ENCODE measurements around the gene CDH18.

The CDH18 gene, protein sequence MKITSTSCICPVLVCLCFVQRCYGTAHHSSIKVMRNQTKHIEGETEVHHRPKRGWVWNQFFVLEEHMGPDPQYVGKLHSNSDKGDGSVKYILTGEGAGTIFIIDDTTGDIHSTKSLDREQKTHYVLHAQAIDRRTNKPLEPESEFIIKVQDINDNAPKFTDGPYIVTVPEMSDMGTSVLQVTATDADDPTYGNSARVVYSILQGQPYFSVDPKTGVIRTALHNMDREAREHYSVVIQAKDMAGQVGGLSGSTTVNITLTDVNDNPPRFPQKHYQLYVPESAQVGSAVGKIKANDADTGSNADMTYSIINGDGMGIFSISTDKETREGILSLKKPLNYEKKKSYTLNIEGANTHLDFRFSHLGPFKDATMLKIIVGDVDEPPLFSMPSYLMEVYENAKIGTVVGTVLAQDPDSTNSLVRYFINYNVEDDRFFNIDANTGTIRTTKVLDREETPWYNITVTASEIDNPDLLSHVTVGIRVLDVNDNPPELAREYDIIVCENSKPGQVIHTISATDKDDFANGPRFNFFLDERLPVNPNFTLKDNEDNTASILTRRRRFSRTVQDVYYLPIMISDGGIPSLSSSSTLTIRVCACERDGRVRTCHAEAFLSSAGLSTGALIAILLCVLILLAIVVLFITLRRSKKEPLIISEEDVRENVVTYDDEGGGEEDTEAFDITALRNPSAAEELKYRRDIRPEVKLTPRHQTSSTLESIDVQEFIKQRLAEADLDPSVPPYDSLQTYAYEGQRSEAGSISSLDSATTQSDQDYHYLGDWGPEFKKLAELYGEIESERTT

GRCh38 chr5:19987612-19988361 lies at the start of gene CDH18:
TSS of gene CDH18 (minus strand) at chr5:19988200. CDS start at chr5:19838986, 149,214 bp downstream.
- DNase-seq = peak; percentile 93

DNA sequence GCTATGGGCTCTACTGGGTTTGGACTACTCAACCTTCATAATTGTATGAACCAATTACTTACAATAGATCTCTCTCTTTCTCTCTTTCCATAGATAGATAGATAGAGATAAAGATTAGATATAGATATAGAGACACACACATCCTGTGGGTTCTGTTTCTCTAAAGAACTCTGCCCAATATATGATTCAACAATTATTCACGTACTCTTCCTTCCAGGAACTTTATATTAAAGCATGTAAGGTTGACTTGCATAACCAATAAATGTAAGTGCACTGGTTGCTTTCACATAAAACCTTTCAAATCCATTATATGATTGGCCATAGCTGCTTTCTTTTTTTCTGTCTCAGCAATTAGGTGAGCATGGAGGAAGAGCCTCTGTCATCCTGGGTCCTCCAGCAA lies 46.7 kb upstream of the CDH18 start:
- no peak for DNase-seq

- no peak for DNase-seq
Observed at GRCh38 chr5:20033881-20034280, 45.9 kb upstream of the CDH18 start.

GRCh38 chr5:20032896-20033295 lies 44.9 kb upstream of the CDH18 start:
- DNase-seq = no peak

DNA sequence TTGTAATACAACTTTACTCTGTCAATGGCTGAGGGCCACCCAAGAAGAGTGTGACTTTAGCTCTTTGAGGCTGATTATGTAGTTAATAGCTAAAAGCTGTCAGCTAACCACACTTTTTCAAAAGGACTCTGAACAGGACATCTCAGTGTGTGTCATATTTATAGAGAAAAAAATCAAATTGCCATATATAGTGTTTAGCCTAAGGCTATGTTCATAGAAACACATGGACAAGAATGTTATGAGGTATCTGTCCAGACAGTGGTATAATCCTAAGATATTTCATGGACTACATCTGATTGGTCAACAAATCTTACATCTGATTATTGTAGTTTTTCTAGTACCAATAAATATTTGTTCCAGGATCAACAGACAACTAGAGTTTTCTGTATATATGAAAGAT lies 42.1 kb upstream of the CDH18 start:
- no peak for DNase-seq

DNA sequence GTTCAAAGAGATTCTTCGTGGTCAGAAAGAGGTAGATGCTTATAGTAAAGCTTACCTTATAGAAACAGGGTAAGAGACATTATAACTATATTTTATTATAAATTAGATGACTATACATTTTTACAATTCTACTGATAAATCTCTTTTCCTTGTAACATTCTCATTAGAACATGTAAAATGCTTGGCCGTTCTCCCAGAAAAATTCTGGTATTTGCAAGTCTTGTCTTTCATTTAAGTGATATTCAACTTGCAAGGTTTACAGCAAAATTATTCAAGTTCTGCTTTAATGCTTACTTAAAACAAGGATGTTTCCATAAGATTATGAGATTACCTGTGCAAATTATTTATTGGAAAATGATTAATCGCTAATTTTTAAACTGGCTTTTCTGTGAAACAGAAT lies 41.3 kb upstream of the CDH18 start:
- no peak for DNase-seq

DNA sequence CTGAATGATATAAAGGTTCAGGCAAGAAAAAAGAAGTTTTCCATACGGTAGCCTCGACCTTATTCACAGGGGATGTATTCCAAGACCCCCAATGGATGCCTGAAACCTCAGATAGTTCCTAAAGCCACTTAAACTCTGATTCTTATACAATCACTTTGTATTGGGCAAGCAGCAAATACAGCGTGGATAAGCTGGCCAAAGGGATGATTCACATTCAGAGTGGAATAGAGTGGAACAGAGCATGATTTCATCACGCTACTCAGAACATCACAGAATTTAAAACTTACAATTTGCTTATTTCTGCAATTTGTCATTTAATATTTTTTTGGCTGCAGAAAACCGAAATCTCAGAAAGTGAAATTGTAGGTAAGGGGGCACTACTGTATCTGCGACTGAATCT lies 40.5 kb upstream of the CDH18 start:
- no peak for DNase-seq

- DNase-seq = no peak
Observed at GRCh38 chr5:20023686-20024180, 35.7 kb upstream of the CDH18 start.

- no peak for DNase-seq
Observed at GRCh38 chr5:20020247-20020646, 32.2 kb upstream of the CDH18 start.

DNA sequence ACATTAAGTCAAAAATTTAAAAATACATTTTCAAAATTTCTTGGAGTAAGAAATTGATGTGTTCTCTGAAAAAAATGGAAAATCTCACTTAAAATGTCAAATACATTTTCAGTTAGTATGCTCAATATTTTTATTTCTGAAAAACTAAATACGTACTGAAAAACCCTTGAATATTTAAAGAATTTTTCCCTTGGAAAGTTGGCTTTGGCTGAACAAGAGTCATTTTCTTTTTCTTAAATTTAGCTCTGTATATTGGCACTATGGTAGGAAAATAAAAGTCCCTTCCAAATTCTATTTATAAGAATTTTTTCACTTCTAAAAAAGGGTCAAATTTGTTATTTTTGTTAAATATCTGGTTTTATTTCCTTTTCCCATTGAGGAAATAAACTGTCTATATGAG lies 29.0 kb upstream of the CDH18 start:
- no peak for DNase-seq

DNA sequence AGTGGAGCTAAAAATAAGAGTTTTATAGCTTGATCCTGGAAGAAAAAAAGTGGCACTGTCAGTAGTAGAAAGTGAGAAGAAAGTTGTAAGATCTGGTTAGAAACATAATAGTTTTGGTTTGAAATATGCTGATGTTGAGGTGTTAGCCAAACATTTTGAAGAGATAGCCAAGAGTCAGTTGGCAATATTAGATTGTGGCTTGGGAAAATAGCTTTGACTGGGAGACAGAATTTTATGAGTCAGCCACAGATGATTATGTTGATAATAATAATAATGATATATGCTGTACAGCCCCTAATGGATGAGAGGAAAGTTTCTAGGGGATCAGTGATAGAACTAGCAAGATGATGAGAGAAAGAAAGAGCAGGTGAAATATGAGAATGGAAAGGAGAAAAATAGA lies 12.4 kb upstream of the CDH18 start:
- no peak for DNase-seq

- DNase-seq = peak; percentile 57
Observed at GRCh38 chr5:19988457-19988856, 457 bp upstream of the CDH18 start.

DNA sequence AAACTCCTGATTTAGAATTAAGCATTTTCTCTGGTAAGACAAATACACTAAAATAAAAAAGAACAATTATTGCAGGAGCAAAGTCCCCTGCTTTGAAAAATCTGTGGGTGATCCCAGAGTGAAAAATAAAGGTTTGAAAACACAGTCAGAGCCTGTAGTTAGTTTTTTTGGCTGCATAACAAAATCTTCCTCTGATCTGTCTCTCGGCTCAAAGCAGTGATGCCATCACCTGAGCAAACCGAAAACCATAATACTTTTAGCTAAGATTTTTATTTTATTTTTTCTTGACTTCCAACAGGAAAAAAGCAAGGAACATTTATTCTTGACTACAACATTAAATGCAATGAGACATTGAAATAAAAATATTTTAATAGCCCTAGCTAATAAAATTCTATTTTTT lies 1.2 kb downstream of the CDH18 start:
- DNase-seq = no peak

- DNase-seq = peak; percentile 30
Observed at GRCh38 chr5:19986031-19986619, 1.9 kb downstream of the CDH18 start.

- no peak for DNase-seq
Observed at GRCh38 chr5:19978476-19978875, 9.5 kb downstream of the CDH18 start.

GRCh38 chr5:19977099-19977498 lies 10.9 kb downstream of the CDH18 start:
- DNase-seq = no peak

- no peak for DNase-seq
Observed at GRCh38 chr5:19975795-19976194, 12.2 kb downstream of the CDH18 start.

GRCh38 chr5:19960451-19960850 lies 27.5 kb downstream of the CDH18 start:
- no peak for DNase-seq

GRCh38 chr5:19959830-19960384 lies 28.1 kb downstream of the CDH18 start:
- DNase-seq = no peak

DNA sequence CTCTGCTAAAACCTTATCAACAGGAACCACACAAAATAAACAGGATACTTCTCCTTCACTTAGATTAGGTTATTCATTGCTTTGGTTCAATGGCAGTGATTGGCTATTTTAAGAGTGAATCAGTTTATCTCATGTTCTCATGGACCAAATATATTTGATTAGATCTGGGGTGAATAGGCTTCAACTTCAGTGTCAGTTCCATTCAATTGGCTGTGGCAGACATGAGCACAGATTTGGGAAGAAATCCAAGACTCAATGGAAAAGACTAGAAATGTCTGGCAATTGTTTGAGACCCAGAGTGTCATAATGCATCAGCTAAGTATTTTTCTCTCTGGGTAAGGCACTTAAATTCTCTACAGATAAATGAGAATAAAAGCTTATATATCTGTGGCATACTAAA lies 37.1 kb downstream of the CDH18 start:
- no peak for DNase-seq

DNA sequence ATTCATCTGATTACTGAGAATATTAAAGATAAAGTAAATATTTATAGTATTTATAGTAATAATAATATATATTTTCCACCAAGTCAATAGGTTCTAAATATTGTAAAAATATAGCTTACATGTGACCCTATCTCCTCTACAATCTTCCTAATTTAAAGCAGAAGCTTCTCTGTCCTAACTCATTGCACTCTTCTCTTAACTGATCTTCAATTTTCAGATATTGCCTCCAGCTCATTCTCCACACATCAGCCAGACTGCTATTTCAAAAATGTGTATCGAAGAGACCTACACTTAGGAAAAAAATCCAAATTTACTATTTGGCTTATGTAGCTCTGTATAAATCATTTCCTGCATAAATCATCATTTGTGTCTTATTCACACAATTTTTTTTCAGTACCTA lies 47.8 kb downstream of the CDH18 start:
- DNase-seq = no peak

DNA sequence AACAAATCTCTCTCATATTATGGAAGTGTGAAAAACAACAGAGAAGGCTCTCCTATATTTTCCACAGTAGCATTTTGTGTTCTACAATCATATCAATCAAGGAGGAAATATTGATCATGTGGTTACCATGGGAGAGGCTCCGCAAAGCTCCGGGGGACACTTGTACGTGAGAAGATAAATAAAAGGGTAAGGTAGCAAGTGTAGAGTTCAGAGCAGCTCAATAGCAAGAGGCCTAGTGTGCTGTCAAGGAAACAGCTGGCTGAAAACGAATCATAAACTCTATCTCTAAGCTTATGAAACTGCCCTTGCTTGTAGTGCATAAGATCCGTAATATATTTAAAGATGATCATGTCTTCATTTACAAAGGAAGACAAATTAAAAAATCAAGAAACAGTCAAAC lies 57.5 kb downstream of the CDH18 start:
- no peak for DNase-seq

Measured in SHP77 treated with DMSO at 0.1 percent for 48 hours (cell line).